Upper lobe of left lung (tissue), 6 donors: ENCODE data around the gene PDPR. TPM values are rescaled to one million over a fixed set of nuclear protein-coding genes. Genes with fewer than 3 reads are reported as not detected.
"Not testable (repeated sequence)": the region's sequence is repeated elsewhere in the genome, so short reads cannot be mapped to it uniquely, and the experiment has no call there.

Experiments used
- ATAC-seq, 2 donors: fragments of 200-7000 bp; cut with Tn5 transposase; one replicate each; pipeline ENCODE4 v1.9.1; 2022; ENCODE audit warnings: mild to moderate bottlenecking in 2 of 2, moderate library complexity in 2 of 2; ENCODE audit not compliant: low FRiP score in 2 of 2
- DNase-seq, 2 donors: peaks; one replicate each; pipeline ENCODE4 v3.0.0-alpha.2; 2019 to 2020
- H3K27ac ChIP-seq, 4 donors: fragments of 200-600 bp; sonication (generic); one replicate each; pipeline ENCODE4 v1.5.1; 2016 to 2019
- H3K27me3 ChIP-seq, 4 donors: fragments of 200-600 bp; sonication (generic); one replicate each; pipeline ENCODE4 v1.5.1; 2017 to 2019
- H3K36me3 ChIP-seq, 4 donors: fragments of 200-600 bp; sonication (generic); one replicate each; pipeline ENCODE4 v1.5.1; 2016 to 2019
- H3K4me1 ChIP-seq, 4 donors: fragments of 200-600 bp; sonication (generic); one replicate each; pipeline ENCODE4 v1.5.1; 2018 to 2019
- H3K4me3 ChIP-seq, 4 donors: fragments of 200-600 bp; sonication (generic); one replicate each; pipeline ENCODE4 v1.5.1; 2017 to 2019; ENCODE audit warnings: mild to moderate bottlenecking in 2 of 4, moderate library complexity in 1 of 4
- H3K9me3 ChIP-seq, 4 donors: fragments of 200-600 bp; sonication (generic); one replicate each; pipeline ENCODE4 v1.5.1; 2018 to 2019
- POLR2A ChIP-seq, 4 donors: fragments of 450-650 bp; IDR thresholded peaks; one replicate each; pipeline ENCODE4 v1.5.1; 2016 to 2017; ENCODE audit warnings: antibody characterized with exemption in 4 of 4, mild to moderate bottlenecking in 2 of 4
- POLR2AphosphoS5 ChIP-seq, 2 donors: sonication (generic); formaldehyde crosslinking; IDR thresholded peaks; one replicate each; pipeline ENCODE4 v1.5.1; 2017; ENCODE audit warnings: antibody characterized with exemption in 2 of 2
- WGBS, 2 donors: methylation state at CpG; one replicate each; pipeline ENCODE4 v1.1.5; 2017 to 2018; 5-methylcytosine and 5-hydroxymethylcytosine counted together
- total RNA-seq, 6 donors: library from RNA; depleted of rRNA in 4 of 6; stranded (reverse); fragments of >200 nt in 4 of 6; gene quantifications; one replicate each; pipeline versions ENCODE4 v1.1.0 to v1.2.1, GENCODE V29; 2016 to 2021
- TF ChIP-seq, protein P1 (sequence below), 6 experiments: fragments of 450-650 bp in 4 of 6; fragments of 200-600 bp in 2 of 6; sonication (generic) in 2 of 6; IDR thresholded peaks; one replicate each; pipeline ENCODE4 v1.5.1; 2016 to 2019; ENCODE audit warnings: antibody characterized with exemption in 6 of 6
- donor health status: DM: no; HTN: no; CAD: no; lungs with moderate emphysema.
- donor health status: DM: no; HTN: yes; CAD: no; lungs with severe emphysema.

PDPR gene
- total RNA-seq, result 10 to 100 TPM; 15.2 to 46.1 (median 21.9) TPM

DNA sequence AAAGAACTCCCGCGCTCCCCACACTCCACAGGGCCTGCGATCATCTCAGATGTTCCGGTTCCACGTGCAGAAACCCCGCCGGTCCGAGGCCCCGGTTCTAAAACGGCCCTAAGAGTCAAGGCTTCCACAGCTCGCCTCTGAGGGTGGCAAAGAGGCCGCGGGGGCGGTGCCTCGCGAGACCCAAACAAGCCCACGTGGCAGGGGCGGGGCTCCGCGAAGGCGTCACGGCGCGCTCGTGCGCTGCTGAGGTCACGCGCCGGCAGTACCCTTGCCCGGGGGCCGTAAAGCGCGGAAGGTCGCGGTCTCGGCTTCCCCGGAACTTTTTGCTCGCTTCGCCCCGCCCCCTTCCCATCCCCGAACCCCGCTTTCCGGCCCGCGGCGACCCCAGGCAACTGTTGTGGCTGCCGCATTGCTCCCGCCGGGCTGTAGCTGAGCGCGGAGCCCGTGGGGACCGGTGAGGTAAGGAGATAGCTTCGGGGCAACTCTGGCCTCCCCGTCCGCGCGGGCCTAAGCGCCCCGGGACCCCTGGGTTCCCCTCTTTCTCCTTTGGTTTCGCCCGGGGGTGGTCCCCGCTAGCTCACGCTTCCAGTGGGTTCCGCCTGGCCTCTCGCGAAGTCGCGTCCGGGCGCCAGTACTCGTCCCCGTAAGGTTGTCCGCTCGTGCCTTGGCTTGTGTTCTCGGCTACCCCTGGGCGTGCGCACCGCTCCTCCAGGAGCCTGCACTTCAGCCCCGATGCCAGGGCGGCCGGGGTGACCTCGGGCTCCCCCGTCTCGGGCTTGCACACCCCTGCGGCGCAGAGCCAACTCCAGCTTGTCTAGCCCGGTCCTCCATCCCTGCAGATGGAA is at the start of gene PDPR:
PDPR (plus strand) TSS at position 351 of the 845 bp plus-strand sequence. CDS start 6,161 bp downstream, outside the sequence.
- peak within 1 kb of the TSS; percentile 66 to 91 (median 72) for H3K4me3 ChIP-seq
- ATAC-seq, result peak; percentile 98 to 99
- peak within 1 kb of the TSS; percentile 71 to 84 (median 76) for H3K27ac ChIP-seq
- WGBS, 2 donors, result 0% methylated on average over 17 of the region's 88 CpGs; no CpG with 5 or more reads in 1 of the 2 donors
- TF ChIP-seq POLR2A (IDR thresholded peaks at IDR 0.05) (peak in 1 of 4 donors; percentile 52), POLR2AphosphoS5 (IDR thresholded peaks at IDR 0.05) (peak; percentile 50 to 81)
- not testable (repeated sequence) for H3K9me3 ChIP-seq, H3K4me1 ChIP-seq, H3K27me3 ChIP-seq, H3K36me3 ChIP-seq
- DNase-seq, result peak; percentile 95 to 99

- TF ChIP-seq, protein P1, sequence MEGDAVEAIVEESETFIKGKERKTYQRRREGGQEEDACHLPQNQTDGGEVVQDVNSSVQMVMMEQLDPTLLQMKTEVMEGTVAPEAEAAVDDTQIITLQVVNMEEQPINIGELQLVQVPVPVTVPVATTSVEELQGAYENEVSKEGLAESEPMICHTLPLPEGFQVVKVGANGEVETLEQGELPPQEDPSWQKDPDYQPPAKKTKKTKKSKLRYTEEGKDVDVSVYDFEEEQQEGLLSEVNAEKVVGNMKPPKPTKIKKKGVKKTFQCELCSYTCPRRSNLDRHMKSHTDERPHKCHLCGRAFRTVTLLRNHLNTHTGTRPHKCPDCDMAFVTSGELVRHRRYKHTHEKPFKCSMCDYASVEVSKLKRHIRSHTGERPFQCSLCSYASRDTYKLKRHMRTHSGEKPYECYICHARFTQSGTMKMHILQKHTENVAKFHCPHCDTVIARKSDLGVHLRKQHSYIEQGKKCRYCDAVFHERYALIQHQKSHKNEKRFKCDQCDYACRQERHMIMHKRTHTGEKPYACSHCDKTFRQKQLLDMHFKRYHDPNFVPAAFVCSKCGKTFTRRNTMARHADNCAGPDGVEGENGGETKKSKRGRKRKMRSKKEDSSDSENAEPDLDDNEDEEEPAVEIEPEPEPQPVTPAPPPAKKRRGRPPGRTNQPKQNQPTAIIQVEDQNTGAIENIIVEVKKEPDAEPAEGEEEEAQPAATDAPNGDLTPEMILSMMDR (IDR thresholded peaks at IDR 0.05), result peak in 2 of 6 experiments; percentile 11 to 40
- DNase-seq (peak; percentile 65 to 66), ATAC-seq (peak; percentile 27 to 62)
- H3K27ac ChIP-seq, result peak overlapping the region; percentile 87 to 90 (median 88)
- H3K4me1 ChIP-seq, result peaks cover 0 to 15% (median 6%) of the 10 kb centered on the region in 4 donors
- H3K9me3 ChIP-seq, H3K27me3 ChIP-seq, H3K36me3 ChIP-seq: not testable (repeated sequence)
- H3K4me3 ChIP-seq, result peak overlapping the region; percentile 65 to 71 (median 68)
- 1 to 3% methylated on average over 8 to 22 of the region's 22 CpGs for WGBS, 2 donors
Observed at GRCh38 chr16:70064841-70065370, 49.2 kb upstream of the PDPR start.

- Histone ChIP-seq H3K27ac (peak overlapping the region; percentile 87 to 90 (median 88)), H3K4me3 (peak overlapping the region; percentile 65 to 71 (median 68)), H3K4me1 (peaks cover 0 to 15% (median 6%) of the 10 kb centered on the region in 4 donors)
- not testable (repeated sequence) for H3K27me3 ChIP-seq, H3K9me3 ChIP-seq, DNase-seq, H3K36me3 ChIP-seq
- ATAC-seq, result peak; percentile 73 to 75
- TF ChIP-seq, protein P1 (IDR thresholded peaks at IDR 0.05), result peak in 1 of 6 experiments; percentile 1
- WGBS, 2 donors, result no CpG with 5 or more reads among the region's 40 CpGs
Observed at GRCh38 chr16:70065376-70065745, 48.8 kb upstream of the PDPR start.

- TF ChIP-seq POLR2A (IDR thresholded peaks at IDR 0.05) (peak in 2 of 4 donors; percentile 71 to 82), POLR2AphosphoS5 (IDR thresholded peaks at IDR 0.05) (peak in 1 of 2 donors; percentile 80)
- peak overlapping the region; percentile 65 to 71 (median 68) for H3K4me3 ChIP-seq
- peak overlapping the region; percentile 87 to 90 (median 88) for H3K27ac ChIP-seq
- DNase-seq (peak; percentile 93 to 99), ATAC-seq (peak; percentile 97 to 98)
- peaks cover 0 to 15% (median 6%) of the 10 kb centered on the region in 4 donors for H3K4me1 ChIP-seq
- not testable (repeated sequence) for H3K27me3 ChIP-seq, H3K36me3 ChIP-seq, H3K9me3 ChIP-seq
- WGBS, 2 donors, result 0 to 1% methylated on average over 20 to 37 of the region's 62 CpGs
Observed at GRCh38 chr16:70065746-70066658, 48.1 kb upstream of the PDPR start.

GRCh38 chr16:70066751-70067150 is 47.4 kb upstream of the PDPR start:
- Histone ChIP-seq H3K4me3 (peak overlapping the region in 3 of 4 donors; percentile 66 to 71 (median 69)), H3K4me1 (peaks cover 0 to 13% (median 6%) of the 10 kb centered on the region in 4 donors)
- H3K36me3 ChIP-seq, H3K9me3 ChIP-seq, ATAC-seq, H3K27ac ChIP-seq, H3K27me3 ChIP-seq: not testable (repeated sequence)
- peak in 1 of 2 donors; percentile 22 for DNase-seq
- 19 to 45% methylated on average over 13 to 14 of the region's 14 CpGs for WGBS, 2 donors

DNA sequence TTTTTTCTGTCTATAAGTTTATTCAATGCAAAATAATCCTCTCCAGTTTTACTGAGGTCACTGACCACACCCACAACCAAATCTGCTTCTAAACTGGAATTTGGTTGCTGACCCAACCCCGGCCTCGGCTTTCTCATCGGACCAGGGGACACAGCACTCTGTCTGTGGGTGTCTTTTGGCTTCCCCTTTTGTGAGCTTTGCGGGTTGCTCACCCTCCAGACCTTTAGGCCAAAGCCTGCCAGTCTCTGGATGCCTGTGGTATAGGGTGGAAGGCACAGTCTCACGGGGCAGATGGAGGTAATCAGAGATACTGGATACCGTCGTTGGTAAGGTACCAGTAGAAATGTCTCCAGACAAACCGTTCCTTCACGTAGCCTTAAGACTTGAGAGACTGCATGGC is 35.1 kb upstream of the PDPR start:
- not testable (repeated sequence) for DNase-seq, H3K4me3 ChIP-seq, H3K36me3 ChIP-seq, H3K27me3 ChIP-seq, H3K9me3 ChIP-seq, ATAC-seq, H3K4me1 ChIP-seq, H3K27ac ChIP-seq
- WGBS, 2 donors, result 86 to 94% methylated on average over 9 of the region's 9 CpGs

- not testable (repeated sequence) for H3K36me3 ChIP-seq, H3K27ac ChIP-seq, H3K9me3 ChIP-seq, ATAC-seq, H3K27me3 ChIP-seq, H3K4me3 ChIP-seq, H3K4me1 ChIP-seq, DNase-seq
- 72% methylated on average over 7 of the region's 7 CpGs for WGBS, 2 donors
Observed at GRCh38 chr16:70081219-70081618, 32.9 kb upstream of the PDPR start.

- not testable (repeated sequence) for H3K4me1 ChIP-seq, DNase-seq, H3K9me3 ChIP-seq, H3K27ac ChIP-seq, ATAC-seq, H3K36me3 ChIP-seq, H3K4me3 ChIP-seq, H3K27me3 ChIP-seq
- WGBS, 2 donors, result 79 to 88% methylated on average over 4 of the region's 4 CpGs
Observed at GRCh38 chr16:70083931-70084330, 30.2 kb upstream of the PDPR start.

DNA sequence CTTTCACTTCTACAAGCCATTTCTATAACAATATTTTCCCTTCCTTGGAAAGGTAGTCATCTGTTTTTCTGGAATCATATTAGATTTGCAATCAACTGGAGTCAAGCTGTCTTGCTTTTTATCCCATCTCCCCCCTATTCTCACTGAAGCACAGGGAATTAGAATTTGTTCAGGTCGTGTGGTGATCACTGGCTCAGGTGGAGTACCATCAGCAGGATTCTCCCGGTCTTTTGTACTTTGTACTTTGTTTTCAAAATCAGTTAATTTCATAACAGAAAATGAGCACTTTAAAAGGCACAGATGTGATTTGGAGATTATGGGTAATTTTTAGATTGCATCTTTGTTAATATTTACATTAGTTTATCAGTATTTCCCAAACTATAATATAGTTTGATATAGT is 26.0 kb upstream of the PDPR start:
- H3K27ac ChIP-seq, H3K27me3 ChIP-seq, ATAC-seq, H3K9me3 ChIP-seq, H3K4me1 ChIP-seq, H3K4me3 ChIP-seq, H3K36me3 ChIP-seq, DNase-seq: not testable (repeated sequence)
- 65 to 83% methylated on average over 2 of the region's 2 CpGs for WGBS, 2 donors

- not testable (repeated sequence) for DNase-seq, H3K4me1 ChIP-seq, H3K9me3 ChIP-seq, H3K4me3 ChIP-seq, H3K36me3 ChIP-seq, H3K27ac ChIP-seq, H3K27me3 ChIP-seq, ATAC-seq
- WGBS, 2 donors, result 57 to 67% methylated on average over 1 of the region's 4 CpGs
Observed at GRCh38 chr16:70088877-70089276, 25.3 kb upstream of the PDPR start.
